ENCODE results near the gene HBE1. TPM values are rescaled to one million over a fixed set of nuclear protein-coding genes. Genes with fewer than 3 reads are reported as not detected.
"Not testable (repeated sequence)": the region's sequence is repeated elsewhere in the genome, so short reads cannot be mapped to it uniquely, and the experiment has no call there.

The HBE1 gene
- total RNA-seq, 1 donor from 2014 or later, result not detected

DNA sequence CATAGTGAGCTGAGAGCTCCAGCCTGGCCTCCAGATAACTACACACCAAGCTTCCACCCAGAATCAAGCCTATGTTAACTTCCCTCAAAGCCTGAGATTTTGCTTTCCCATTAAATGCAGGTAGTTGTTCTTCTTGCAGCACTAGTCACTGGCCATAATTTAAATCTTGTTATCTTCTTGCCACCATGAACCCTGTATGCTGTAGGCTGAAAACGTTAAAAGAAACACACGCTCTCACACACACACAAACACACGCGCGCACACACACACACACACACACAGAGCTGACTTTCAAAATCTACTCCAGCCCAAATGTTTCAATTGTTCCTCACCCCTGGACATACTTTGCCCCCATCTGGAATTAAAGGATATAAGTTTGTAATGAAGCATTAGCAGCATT is 16.3 kb downstream of the HBE1 start:
- DNase-seq (ENCODE audit: low read depth), result not testable (repeated sequence)

DNA sequence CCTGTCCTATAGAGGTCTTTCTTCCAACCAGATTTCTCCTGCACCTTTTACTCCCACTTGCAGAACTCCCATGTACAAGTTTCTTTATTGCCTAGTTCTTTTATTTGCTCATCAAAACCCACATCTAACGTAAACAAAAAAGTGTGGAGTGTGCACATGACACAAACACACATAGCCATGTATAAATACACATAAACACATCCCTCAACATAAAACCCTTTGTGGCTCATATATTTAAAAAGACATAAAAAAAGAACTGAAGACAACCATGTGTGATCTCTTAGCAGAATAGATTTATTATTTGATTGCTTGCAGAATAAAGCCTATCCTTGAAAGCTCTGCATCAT is 16.9 kb downstream of the HBE1 start:
- no peak for DNase-seq (ENCODE audit: low read depth)

DNA sequence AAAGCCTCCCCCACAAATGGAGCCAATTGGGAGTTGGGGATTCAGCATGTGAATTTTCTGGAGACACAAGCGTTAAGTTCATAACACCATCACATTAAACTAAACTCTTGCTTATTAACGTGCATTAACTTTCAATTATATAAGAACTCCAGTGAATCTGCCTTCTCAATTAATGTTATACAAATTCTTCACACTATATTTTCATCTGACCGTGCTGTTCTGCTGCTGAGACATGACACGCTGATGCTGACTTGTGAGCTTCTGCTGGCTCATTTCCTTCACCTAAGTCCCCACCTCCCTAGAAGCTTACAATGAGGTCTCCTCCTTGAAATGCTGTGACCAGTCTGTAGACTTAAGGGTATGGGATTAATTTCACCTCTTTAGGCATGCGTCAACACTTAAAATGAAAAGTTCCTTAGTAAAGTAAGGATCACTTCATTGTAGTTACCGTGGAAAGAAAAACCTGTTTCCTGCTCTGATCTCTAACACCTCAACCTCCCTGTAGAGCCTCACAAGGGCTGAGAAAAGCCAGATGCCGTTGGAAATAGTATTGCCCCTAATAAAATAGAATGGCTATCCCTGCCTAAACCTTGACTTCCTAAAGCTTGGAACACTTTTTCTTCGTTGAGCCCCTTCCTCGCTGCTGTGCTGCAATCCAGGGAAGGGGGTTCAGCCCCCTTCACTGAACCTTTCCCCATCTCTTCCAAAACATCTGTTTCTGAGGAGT is 17.4 kb downstream of the HBE1 start:
- DNase-seq (ENCODE audit: low read depth), result no peak

DNA sequence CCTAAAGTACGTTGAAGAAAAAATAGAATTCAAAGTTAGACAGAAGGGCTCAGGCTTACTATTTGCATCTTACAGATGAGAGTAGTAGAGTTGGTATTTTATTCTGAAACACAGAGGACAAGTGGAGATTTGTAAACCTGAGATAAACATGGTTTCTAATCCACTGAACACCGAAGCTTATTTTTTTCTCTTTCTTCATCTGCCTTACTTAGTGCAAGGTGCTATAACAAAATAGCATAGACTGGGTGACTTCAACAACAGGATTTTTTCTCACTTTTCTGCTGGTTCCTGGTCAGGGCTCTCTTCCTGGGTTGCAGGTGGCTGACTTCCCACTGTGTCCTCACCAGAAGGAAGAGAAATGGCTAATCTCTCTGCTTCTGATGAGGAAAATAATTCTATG is 18.0 kb downstream of the HBE1 start:
- DNase-seq (ENCODE audit: low read depth), result no peak

DNA sequence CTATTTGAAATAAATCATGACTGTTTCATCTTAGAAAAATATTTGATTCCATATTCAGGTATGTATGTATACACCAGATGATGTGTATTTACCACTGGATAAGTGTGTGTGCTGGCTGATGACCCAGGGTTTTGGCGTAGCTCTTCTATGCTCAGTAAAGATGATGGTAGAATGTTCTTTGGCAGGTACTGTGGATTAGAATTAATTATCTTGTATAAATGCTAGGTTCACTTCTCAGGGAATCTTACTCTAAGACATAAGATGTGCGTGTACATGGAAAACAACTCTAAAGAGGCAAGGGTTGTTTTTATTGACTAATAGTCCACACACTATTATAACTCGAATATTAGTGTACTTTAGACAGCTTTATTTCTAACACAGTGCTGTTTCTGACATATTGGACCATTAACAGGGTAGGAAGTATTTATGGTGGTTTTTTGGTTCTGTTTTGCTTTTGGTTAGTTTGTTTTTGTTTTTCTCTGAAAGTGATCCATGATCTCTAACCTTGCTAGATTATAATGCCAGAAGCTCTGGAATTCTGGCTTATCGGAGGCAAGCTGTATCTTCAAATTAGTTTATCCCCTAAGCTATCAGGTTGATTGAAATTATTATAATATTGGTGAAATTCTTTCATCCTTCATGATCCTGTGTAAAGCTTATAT is 19.1 kb downstream of the HBE1 start:
- no peak for DNase-seq (ENCODE audit: low read depth)

DNA sequence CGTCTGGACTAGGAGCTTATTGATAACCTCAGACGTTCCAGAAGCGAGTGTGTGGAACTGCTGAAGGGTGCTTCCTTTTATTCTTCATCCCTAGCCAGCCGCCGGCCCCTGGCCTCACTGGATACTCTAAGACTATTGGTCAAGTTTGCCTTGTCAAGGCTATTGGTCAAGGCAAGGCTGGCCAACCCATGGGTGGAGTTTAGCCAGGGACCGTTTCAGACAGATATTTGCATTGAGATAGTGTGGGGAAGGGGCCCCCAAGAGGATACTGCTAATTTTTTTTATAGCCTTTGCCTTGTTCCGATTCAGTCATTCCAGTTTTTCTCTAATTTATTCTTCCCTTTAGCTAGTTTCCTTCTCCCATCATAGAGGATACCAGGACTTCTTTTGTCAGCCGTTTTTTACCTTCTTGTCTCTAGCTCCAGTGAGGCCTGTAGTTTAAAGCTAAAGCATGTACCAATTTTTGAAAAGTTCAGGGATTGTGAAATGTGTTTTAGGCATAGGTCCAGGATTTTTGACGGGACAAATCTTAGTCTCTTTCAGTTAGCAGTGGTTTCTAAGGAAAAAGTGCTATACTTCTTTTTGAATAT is 19.8 kb downstream of the HBE1 start, which contains the start of gene HBG1:
HBG1 (minus strand) TSS at position 51 of the 590 bp plus-strand sequence. CDS start 53 bp downstream, outside the sequence.
- not testable (repeated sequence) for DNase-seq (ENCODE audit: low read depth)

DNA sequence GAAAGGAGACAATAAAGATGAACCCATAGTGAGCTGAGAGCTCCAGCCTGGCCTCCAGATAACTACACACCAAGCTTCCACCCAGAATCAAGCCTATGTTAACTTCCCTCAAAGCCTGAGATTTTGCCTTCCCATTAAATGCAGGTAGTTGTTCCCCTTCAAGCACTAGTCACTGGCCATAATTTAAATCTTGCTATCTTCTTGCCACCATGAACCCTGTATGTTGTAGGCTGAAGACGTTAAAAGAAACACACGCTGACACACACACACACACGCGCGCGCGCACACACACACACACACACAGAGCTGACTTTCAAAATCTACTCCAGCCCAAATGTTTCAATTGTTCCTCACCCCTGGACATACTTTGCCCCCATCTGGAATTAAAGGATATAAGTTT is 21.2 kb downstream of the HBE1 start:
- not testable (repeated sequence) for DNase-seq (ENCODE audit: low read depth)

DNA sequence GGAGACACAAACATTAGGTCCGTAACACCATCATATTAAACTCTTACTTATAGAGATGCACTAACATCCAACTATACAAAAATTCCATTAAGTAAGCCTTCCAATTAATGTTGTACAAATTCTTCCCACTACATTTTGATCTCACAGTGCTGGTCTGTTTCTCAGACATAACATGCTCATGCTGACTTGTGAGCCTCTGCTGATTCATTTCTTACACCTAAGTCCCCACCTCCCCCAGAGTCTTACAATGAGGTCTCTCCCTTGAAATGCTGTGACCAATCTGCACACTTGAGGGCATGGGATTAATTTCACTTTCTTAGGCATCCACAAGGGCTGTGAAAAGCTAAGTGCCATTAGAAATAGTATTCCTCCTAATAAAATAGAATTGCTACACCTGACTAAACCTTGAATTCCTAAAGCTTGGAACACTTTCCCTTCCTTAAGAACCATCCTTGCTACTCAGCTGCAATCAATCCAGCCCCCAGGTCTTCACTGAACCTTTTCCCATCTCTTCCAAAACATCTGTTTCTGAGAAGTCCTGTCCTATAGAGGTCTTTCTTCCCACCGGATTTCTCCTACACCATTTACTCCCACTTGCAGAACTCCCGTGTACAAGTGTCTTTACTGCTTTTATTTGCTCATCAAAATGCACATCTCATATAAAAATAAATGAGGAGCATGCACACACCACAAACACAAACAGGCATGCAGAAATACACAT is 22.1 kb downstream of the HBE1 start:
- DNase-seq (ENCODE audit: low read depth), result no peak

DNA sequence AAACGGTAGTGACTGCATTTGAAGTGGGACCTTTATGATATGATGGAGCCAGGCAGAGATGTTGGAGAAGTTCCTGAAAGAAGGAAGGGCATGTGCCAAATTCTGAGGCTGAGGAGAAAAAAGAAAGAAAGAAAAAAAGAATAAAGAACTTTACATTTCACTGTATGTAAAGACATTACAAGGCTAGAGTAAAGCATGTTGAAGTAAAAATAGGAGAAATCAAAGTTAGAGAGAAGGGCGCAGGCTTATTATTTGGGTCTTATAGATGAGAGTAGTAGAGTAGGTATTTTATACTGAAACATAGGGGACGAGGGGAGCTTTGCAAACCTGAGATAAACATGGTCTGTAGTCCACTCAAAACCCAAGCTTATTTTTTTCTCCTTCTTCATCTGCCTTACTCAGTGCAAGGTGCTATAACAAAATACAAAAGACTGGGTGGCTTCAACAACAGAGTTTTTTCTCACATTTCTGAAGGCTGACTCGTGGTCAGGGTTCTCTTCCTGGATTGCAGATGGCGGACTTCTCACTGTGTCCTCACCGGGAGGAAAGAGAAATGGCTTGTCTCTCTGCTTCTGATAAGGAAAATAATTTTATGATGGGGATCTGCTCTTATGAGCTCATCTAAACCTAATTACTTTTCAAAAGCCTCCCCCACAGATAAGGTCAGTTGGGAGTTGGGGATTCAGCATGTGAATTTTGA is 22.8 kb downstream of the HBE1 start:
- no peak for DNase-seq (ENCODE audit: low read depth)

DNA sequence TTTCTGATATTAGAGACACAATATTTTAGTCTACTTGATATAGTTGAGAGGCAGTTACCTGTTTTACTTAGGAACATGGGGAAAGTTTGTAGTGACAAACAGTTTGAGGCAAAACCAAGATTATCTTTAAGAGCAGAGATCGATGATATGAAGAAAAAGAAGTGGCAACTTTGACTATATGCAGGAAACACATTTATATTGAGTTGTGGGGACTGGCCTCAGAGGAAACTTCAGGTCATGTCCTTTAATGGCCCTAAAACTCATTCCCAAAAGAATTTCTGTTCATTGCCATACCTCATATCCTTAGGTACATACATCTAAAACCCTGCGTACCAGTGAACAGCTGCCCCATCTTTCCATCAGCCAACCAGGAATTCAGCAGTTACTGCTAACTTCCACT is 24.6 kb downstream of the HBE1 start:
- no peak for DNase-seq (ENCODE audit: low read depth)

DNA sequence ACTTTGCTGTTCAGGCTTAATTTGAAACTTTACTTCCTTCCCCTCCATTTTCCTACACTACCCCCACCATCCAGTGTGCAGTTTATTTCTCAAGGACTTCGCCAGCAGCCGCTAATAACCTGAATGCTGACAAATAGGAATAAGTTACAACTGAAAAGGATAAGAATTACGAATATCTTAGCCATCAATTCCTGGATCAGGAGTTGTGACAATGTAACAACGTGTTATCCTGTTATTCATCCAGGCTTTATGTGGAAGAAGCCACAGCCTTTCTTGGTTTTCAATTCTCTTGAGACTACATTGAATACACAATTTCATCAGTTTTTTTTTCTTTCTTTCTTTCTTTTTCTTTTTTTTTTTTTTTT is 25.9 kb downstream of the HBE1 start:
- DNase-seq (ENCODE audit: low read depth), result no peak

DNA sequence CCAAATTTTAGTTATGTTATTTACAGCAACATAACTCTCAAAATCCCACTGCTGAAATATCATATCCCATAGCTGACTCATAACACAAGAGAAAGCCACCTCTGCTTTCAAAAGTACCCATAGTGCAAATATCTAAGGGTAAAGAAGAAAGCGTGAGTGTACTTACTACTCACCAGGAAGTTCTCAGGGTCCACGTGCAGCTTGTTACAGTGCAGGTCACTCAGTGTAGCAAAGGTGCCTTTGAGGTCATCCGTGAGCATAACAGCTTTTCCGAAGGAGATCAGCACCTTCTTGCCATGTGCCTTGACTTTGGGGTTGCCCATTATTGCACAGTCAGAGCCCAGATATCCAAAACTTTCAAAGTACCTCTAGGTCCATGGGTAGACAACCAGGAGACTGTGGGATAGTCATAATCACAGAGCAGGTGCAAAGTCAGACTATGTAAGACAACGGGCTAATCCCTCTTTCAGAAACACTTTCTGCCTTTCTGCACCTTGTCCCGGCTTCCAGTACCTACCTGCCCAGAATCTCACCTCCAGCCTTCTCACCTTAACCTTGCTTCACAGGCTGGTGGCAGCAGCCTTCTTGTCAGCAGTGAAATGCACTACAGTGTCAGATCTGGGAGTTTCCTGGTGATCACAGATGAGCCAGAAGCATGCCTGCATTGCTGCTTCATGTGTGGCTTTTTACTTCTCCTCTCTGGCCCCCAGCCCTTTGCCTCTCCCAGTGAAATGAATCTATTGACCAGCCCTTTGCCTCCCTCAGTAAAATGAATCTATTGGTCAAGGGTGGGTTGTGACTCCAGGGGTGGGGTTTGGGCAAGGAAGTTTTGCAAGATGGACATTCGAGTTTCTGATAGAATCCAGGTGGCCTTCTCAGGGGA is 26.6 kb downstream of the HBE1 start:
- no peak for DNase-seq (ENCODE audit: low read depth)

DNA sequence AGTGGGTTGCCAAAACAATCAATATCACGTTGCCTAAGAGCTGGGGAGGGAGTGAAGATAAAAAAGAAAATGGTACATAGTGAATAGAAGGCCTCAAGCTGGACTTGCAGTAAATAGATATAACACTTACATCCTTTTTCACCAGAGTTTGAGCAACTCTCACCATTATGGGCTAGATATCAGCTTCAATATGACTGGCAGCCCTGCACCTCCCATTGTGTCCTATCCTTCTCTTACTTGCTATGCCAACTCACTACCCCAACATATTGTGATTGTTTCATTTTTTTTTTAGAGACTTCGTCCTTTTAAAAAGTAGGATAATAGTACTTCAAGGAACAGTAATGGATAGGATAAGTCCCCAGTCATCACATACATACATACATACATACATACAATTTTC is 27.5 kb downstream of the HBE1 start:
- no peak for DNase-seq (ENCODE audit: low read depth)

DNA sequence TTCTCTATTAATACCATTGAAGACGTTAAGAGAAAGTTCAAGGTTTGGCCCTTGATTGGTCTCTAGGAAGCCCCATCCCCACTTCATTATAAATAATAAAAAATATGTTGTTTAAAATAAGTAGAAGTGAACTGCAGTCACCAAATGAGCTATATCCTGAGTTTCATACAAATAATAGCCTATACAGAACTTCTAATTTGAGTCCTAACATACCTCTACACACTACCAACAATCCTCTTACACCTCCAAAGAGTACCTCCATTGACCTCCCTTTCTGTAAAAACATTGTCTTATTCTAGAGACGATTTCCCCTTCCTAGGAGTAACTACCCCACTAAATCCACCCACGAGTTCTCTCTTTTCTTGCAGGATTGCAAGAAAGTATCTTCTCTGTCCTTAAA is 28.3 kb downstream of the HBE1 start:
- DNase-seq (ENCODE audit: low read depth), result no peak

DNA sequence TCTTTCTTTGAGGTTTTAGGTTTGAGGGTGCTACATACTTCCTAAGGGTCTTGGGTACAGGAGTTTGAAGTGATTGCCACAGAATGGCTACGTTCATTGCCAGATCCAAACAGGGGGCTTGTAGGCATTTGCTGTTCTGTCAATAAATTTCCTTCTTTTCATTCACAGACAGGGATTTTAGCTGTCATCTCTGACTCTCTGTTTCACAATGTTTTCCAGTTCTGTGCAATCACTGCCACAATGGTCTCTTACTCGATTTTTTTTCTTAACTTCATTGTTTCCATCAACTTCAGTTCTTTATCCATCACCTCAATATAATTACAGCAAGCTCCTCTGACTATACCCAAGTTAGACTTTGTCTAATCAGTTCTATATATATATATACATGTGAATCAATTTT is 29.3 kb downstream of the HBE1 start:
- DNase-seq (ENCODE audit: low read depth), result no peak

DNA sequence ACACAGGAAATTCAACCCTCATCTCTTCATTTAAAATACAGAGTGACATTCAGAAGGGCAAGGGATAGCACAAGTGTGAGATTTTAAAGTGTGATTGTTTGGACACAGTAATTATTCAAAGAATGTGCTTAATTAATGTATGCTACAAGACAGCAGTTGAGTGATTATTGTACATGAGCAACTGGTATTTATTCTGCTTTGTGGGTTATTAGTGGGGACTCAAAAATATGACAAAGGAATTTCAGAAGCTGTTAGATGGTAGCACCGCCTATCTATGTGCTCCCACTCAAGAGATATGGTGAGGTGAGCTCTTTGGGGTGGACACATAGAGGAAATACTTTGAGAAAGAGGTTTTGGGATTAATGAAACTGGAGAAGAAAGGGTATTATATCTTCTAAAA is 29.7 kb downstream of the HBE1 start:
- DNase-seq (ENCODE audit: low read depth), result no peak

DNA sequence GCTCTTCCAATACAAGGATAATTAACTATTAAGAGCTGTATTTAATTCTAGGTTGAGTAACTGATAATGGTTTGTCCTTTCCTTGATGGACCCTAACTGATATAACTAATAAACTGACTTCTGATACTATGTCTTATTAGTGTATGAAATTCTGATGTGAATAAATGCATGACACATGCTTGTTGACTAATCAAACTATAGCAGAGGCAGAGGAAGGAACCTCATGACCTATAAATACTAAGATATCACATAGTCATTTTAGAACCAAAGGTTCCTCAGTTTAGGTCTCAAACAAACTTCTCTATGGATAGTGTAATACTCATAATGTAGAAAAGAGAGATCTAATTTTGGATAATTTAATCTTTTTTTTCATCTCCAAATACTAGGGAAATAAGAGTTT is 30.7 kb downstream of the HBE1 start:
- no peak for DNase-seq (ENCODE audit: low read depth)

DNA sequence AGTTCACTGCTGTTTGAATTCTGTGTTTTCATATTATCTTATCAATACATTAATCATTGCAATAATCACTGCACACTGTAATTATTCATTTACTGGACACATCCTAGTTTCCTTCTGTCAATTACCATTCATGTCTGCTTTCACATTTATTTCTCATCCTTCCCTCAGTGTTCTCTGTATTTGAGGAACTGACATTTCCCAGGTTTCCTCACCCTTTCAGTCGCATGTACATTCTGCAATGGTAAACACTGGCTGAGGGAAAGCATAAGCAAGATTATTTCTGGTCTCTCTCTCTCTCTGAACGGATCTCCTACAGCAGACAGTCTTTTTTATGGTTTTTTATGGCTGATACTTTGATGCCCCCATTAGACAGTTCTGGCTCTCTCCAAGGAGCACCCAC is 31.3 kb downstream of the HBE1 start:
- no peak for DNase-seq (ENCODE audit: low read depth)

DNA sequence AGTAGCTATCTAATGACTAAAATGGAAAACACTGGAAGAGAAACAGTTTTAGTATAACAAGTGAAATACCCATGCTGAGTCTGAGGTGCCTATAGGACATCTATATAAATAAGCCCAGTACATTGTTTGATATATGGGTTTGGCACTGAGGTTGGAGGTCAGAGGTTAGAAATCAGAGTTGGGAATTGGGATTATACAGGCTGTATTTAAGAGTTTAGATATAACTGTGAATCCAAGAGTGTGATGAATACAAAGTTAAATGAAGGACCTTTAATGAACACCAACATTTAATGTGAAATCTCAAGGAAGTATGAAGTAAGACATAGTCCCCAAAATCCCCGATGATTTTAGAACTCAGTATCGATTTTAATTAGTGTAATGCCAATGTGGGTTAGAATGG is 32.3 kb downstream of the HBE1 start:
- no peak for DNase-seq (ENCODE audit: low read depth)

DNA sequence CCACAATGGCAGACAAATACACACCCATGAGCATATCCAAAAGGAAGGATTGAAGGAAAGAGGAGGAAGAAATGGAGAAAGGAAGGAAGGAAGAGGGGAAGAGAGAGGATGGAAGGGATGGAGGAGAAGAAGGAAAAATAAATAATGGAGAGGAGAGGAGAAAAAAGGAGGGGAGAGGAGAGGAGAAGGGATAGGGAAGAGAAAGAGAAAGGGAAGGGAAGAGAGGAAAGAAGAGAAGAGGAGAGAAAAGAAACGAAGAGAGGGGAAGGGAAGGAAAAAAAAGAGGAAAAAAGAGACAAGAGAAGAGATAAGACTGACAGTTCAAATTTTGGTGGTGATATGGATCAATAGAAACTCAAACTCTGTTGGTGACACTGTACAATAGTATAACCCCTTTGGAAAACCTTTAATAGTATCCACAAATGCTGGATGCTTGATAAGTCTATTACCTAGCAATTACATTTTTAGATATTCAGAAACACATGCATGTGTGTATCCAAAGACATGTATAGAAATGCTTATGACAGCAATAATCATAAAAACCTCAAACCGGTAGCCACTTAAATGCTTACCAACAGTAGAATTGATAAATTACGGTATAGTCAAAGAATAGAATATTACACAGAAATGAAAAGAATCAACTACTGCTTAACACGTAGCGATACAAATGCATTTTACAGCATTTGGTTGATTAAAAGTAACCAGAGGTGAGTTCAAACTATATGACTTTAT is 34.2 kb downstream of the HBE1 start:
- DNase-seq (ENCODE audit: low read depth), result no peak
